ENCODE data around the gene SEMA3B.

Gene SEMA3B

GRCh38 chr3:50294492-50295403, 25.8 kb downstream of the SEMA3B start:
- no peaks in the 10 kb centered on the region for H3K9me2 ChIP-seq (replicated peaks; ENCODE audit: control insufficient read depth, low read length)
- H3K27ac ChIP-seq (ENCODE audit: low read depth, low read length), result no peak overlapping the region
- no peaks in the 10 kb centered on the region for H3K9me3 ChIP-seq (ENCODE audit: control insufficient read depth, insufficient read depth, low read length)
- TF ChIP-seq CTCF (IDR thresholded peaks at IDR 0.05; ENCODE audit: low read depth, low read length, poor library complexity, severe bottlenecking), result no peak
- TF ChIP-seq EZH2phosphoT487 (IDR thresholded peaks at IDR 0.05; ENCODE audit: borderline replicate concordance, low read length), result no peak
- H3K79me2 ChIP-seq (ENCODE audit: control insufficient read depth, low read length), result peaks cover 28% of the 10 kb centered on the region
- peaks cover 19% of the 10 kb centered on the region for H3K36me3 ChIP-seq (ENCODE audit: control insufficient read depth, low read length)
- peaks cover 26% of the 10 kb centered on the region for H3K4me1 ChIP-seq (ENCODE audit: control insufficient read depth, low read length)
- H3K4me2 ChIP-seq (ENCODE audit: low read length), result no peak overlapping the region
- no peak overlapping the region for H3K4me3 ChIP-seq (ENCODE audit: low read length)
- H3F3A ChIP-seq (ENCODE audit: control insufficient read depth, insufficient read depth), result 0 out of 2 replicates have a peak, but pooled peaks cover under 1% of the 10 kb centered on the region
- no peaks in the 10 kb centered on the region for H3K27me3 ChIP-seq (ENCODE audit: control insufficient read depth, low read length)
- H4K20me1 ChIP-seq (ENCODE audit: control insufficient read depth, insufficient read depth, low read depth, low read length), result no peaks in the 10 kb centered on the region

- H3K4me3 ChIP-seq (ENCODE audit: low read length), result no peak overlapping the region
- H3K36me3 ChIP-seq (ENCODE audit: control insufficient read depth, low read length), result peaks cover 8% of the 10 kb centered on the region
- TF ChIP-seq EZH2phosphoT487 (IDR thresholded peaks at IDR 0.05; ENCODE audit: borderline replicate concordance, low read length), result no peak
- no peak for TF ChIP-seq CTCF (IDR thresholded peaks at IDR 0.05; ENCODE audit: low read depth, low read length, poor library complexity, severe bottlenecking)
- no peak overlapping the region for H3K27ac ChIP-seq (ENCODE audit: low read depth, low read length)
- H3K4me1 ChIP-seq (ENCODE audit: control insufficient read depth, low read length), result peaks cover 29% of the 10 kb centered on the region
- no peak overlapping the region for H3K4me2 ChIP-seq (ENCODE audit: low read length)
- no peaks in the 10 kb centered on the region for H4K20me1 ChIP-seq (ENCODE audit: control insufficient read depth, insufficient read depth, low read depth, low read length)
- H3F3A ChIP-seq (ENCODE audit: control insufficient read depth, insufficient read depth), result peaks cover 4% of the 10 kb centered on the region; the same call in 1 of the 2 replicates
- no peaks in the 10 kb centered on the region for H3K9me2 ChIP-seq (replicated peaks; ENCODE audit: control insufficient read depth, low read length)
- no peaks in the 10 kb centered on the region for H3K9me3 ChIP-seq (ENCODE audit: control insufficient read depth, insufficient read depth, low read length)
- H3K27me3 ChIP-seq (ENCODE audit: control insufficient read depth, low read length), result no peaks in the 10 kb centered on the region
- H3K79me2 ChIP-seq (ENCODE audit: control insufficient read depth, low read length), result peaks cover 17% of the 10 kb centered on the region
Measured at GRCh38 chr3:50295553-50296431, 26.8 kb downstream of the SEMA3B start.

- Histone ChIP-seq H3K4me2 (ENCODE audit: low read length) (no peak overlapping the region), H3K4me3 (ENCODE audit: low read length) (no peak overlapping the region), H3K79me2 (ENCODE audit: control insufficient read depth, low read length) (peaks cover 7% of the 10 kb centered on the region), H3F3A (ENCODE audit: control insufficient read depth, insufficient read depth) (peaks cover 4% of the 10 kb centered on the region; the same call in 1 of the 2 replicates), H3K9me2 (replicated peaks; ENCODE audit: control insufficient read depth, low read length) (no peaks in the 10 kb centered on the region), H3K27ac (ENCODE audit: low read depth, low read length) (no peak overlapping the region), H3K4me1 (ENCODE audit: control insufficient read depth, low read length) (peaks cover 27% of the 10 kb centered on the region), H3K27me3 (ENCODE audit: control insufficient read depth, low read length) (no peaks in the 10 kb centered on the region), H3K36me3 (ENCODE audit: control insufficient read depth, low read length) (peaks cover 3% of the 10 kb centered on the region), H4K20me1 (ENCODE audit: control insufficient read depth, insufficient read depth, low read depth, low read length) (no peaks in the 10 kb centered on the region), H3K9me3 (ENCODE audit: control insufficient read depth, insufficient read depth, low read length) (no peaks in the 10 kb centered on the region)
- TF ChIP-seq EZH2phosphoT487 (IDR thresholded peaks at IDR 0.05; ENCODE audit: borderline replicate concordance, low read length), result no peak
- TF ChIP-seq CTCF (IDR thresholded peaks at IDR 0.05; ENCODE audit: low read depth, low read length, poor library complexity, severe bottlenecking), result no peak
Measured at GRCh38 chr3:50296721-50297383, 27.9 kb downstream of the SEMA3B start.
